Astrocyte (in vitro differentiated cells and primary cell): ENCODE results near the gene SMARCD2. TPM values are rescaled to one million over a fixed set of nuclear protein-coding genes. Genes with fewer than 3 reads are reported as not detected.

ENCODE experiments used
- DNase-seq: peaks from one replicate; pipeline ENCODE4 v3.0.0-alpha.2; 2010; ENCODE audit warnings: low read depth
- FAIRE-seq: peaks from 2 replicates; lab custom pipeline; 2011; peaks lifted over from hg19 to GRCh38; lab: Jason Lieb, UNC
- H2AFZ ChIP-seq: 2 replicates; pipeline ENCODE4 v1.6.0; 2012; ENCODE audit warnings: low read depth, low read length, inconsistent platforms
- H3K27ac ChIP-seq: 2 replicates; pipeline ENCODE4 v1.5.1; 2011; ENCODE audit warnings: low read depth, low read length, inconsistent platforms
- H3K27me3 ChIP-seq: 2 replicates; pipeline ENCODE4 v1.6.0; 2011; ENCODE audit warnings: low read length, inconsistent platforms; ENCODE audit not compliant: insufficient read depth
- H3K36me3 ChIP-seq: 2 replicates; pipeline ENCODE4 v1.5.1; 2011; ENCODE audit warnings: low read length, inconsistent platforms; ENCODE audit not compliant: insufficient read depth
- H3K4me1 ChIP-seq: 2 replicates; pipeline ENCODE4 v1.5.1; 2011; ENCODE audit warnings: low read length, inconsistent platforms; ENCODE audit not compliant: insufficient read depth
- H3K4me2 ChIP-seq: 2 replicates; pipeline ENCODE4 v1.6.0; 2012; ENCODE audit warnings: low read length, inconsistent platforms
- H3K4me3 ChIP-seq: 2 replicates; pipeline ENCODE4 v1.5.1; 2011; ENCODE audit warnings: low read depth, mild to moderate bottlenecking, low read length, inconsistent platforms; ENCODE audit not compliant: insufficient read depth
- H3K79me2 ChIP-seq: 2 replicates; pipeline ENCODE4 v1.6.0; 2012; ENCODE audit warnings: mild to moderate bottlenecking, low read length, inconsistent platforms; ENCODE audit not compliant: insufficient read depth
- H3K9ac ChIP-seq: 2 replicates; pipeline ENCODE4 v1.6.0; 2012; ENCODE audit warnings: mild to moderate bottlenecking, low read length, inconsistent platforms
- H3K9me3 ChIP-seq: 2 replicates; pipeline ENCODE4 v1.5.1; 2012; ENCODE audit warnings: low read depth, mild to moderate bottlenecking, low read length, inconsistent platforms; ENCODE audit not compliant: insufficient read depth
- H4K20me1 ChIP-seq: 2 replicates; pipeline ENCODE4 v1.6.0; 2012; ENCODE audit warnings: low read length, inconsistent platforms; ENCODE audit not compliant: insufficient read depth
- H3K27ac Mint-ChIP-seq: one replicate; pipeline ENCODE4 v1.8.0; 2021; ENCODE audit warnings: mild to moderate bottlenecking, mixed read lengths; ENCODE audit not compliant: unreplicated experiment
- H3K27me3 Mint-ChIP-seq: one replicate; pipeline ENCODE4 v1.8.0; 2021; ENCODE audit warnings: low read depth, mixed read lengths; ENCODE audit not compliant: unreplicated experiment
- H3K36me3 Mint-ChIP-seq: one replicate; pipeline ENCODE4 v1.8.0; 2021; ENCODE audit warnings: low read depth, mixed read lengths; ENCODE audit not compliant: unreplicated experiment
- H3K4me1 Mint-ChIP-seq: one replicate; pipeline ENCODE4 v1.8.0; 2021; ENCODE audit warnings: low read depth, mixed read lengths; ENCODE audit not compliant: unreplicated experiment
- H3K4me3 Mint-ChIP-seq: one replicate; pipeline ENCODE4 v1.8.0; 2021; ENCODE audit warnings: mild to moderate bottlenecking, moderate library complexity, mixed read lengths; ENCODE audit not compliant: unreplicated experiment
- H3K9me3 Mint-ChIP-seq: one replicate; pipeline ENCODE4 v1.8.0; 2021; ENCODE audit warnings: mild to moderate bottlenecking, mixed read lengths; ENCODE audit not compliant: unreplicated experiment
- CTCF ChIP-seq: IDR thresholded peaks from 2 replicates; pipeline ENCODE4 v1.5.1; 2011; ENCODE audit warnings: low read depth, mild to moderate bottlenecking, inconsistent platforms, low read length, moderate library complexity; ENCODE audit not compliant: insufficient read depth
- EZH2 ChIP-seq: IDR thresholded peaks from 2 replicates; pipeline ENCODE4 v1.6.1; 2012; ENCODE audit warnings: mild to moderate bottlenecking, low read length, inconsistent platforms; ENCODE audit not compliant: insufficient read depth
- total RNA-seq: library from RNA; stranded (reverse); gene quantifications from 2 replicates; pipeline ENCODE4 v1.2.1, GENCODE V29; 2021

Gene SMARCD2
- total RNA-seq, 1 donor from 2014 or later: 33.9 TPM

DNA sequence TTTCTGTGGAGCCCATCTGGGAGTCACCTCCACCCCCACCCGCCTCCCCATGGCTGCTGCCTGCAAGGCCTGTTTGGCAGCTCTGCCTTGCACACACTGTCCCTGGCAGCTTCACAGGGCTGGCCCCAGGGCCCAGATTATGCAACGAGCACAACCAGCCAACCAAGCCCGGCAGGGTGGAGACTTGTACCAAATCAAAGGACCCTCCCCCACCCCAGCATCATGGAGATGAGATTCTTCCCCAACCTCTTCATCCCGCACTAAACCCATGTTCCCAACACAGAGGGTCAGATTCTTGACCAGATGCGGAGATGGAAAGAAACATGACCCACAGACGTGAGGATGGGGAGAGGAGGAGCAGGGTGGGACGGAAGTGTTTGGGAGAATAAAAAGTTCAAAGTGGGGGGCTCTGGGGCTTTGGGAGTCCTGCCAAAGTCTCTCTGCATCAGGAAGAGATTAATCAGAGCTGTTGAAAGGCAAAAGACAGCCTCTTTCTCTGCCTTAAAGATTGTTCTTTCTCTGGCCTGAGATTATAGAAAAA, 3.8 kb downstream of the SMARCD2 start:
- TF ChIP-seq EZH2: no peak
- TF ChIP-seq CTCF: no peak
- no peak overlapping the region for H3K9ac ChIP-seq
- peaks cover 6% of the 10 kb centered on the region for H3K36me3 Mint-ChIP-seq
- no peaks in the 10 kb centered on the region for H3K27me3 ChIP-seq
- H2AFZ ChIP-seq: no peak overlapping the region
- DNase-seq (no peak), FAIRE-seq (no peak)
- H3K4me1 Mint-ChIP-seq: peaks cover 9% of the 10 kb centered on the region
- no peak overlapping the region for H3K27ac ChIP-seq
- peak overlapping the region; percentile 27 for H3K4me3 Mint-ChIP-seq
- peaks cover 57% of the 10 kb centered on the region for H3K79me2 ChIP-seq
- no peaks in the 10 kb centered on the region for H3K9me3 Mint-ChIP-seq
- no peaks in the 10 kb centered on the region for H3K9me3 ChIP-seq
- H3K4me3 ChIP-seq: no peak overlapping the region
- no peak overlapping the region for H3K27ac Mint-ChIP-seq
- H3K4me2 ChIP-seq: no peak overlapping the region
- peaks cover 72% of the 10 kb centered on the region for H4K20me1 ChIP-seq
- H3K4me1 ChIP-seq: peaks cover 14% of the 10 kb centered on the region
- no peaks in the 10 kb centered on the region for H3K27me3 Mint-ChIP-seq
- peaks cover 8% of the 10 kb centered on the region for H3K36me3 ChIP-seq

DNA sequence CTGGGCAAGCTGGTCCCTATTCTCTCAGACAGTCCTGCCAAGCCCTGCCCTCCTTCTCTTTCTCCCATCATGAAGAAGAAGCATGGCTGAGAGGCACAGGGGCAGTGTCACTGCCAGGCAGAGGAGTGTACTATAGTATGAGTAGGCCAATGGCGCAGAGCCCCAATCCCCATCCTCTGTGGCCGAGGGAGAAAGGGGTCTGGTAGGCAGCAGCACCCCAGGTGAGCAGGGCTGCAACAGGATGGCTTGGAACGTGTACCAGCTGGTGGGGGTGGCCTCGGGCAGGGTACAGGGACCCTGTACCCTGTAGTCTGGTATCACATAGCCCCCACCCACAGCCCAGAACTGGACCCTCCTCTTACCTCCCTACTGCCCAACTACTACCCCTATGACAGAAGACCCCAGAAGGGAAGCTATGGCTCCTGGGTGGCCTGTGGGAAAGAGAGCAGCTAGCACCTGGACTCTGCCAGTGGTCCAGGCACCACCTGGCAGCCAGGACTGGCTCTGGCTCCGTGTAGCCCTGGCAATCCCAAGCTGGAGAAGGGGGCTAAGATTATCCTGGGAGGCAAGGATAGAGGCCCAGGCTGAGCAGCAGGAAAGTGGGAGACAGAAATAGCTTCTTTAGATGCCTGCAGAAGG, 4.4 kb downstream of the SMARCD2 start:
- H2AFZ ChIP-seq: no peak overlapping the region
- H3K9ac ChIP-seq: no peak overlapping the region
- peaks cover 14% of the 10 kb centered on the region for H3K36me3 ChIP-seq
- Mint-ChIP-seq H3K4me3 (no peak overlapping the region), H3K9me3 (no peaks in the 10 kb centered on the region), H3K27me3 (no peaks in the 10 kb centered on the region), H3K27ac (no peak overlapping the region), H3K36me3 (peaks cover 6% of the 10 kb centered on the region), H3K4me1 (peaks cover 9% of the 10 kb centered on the region)
- no peak for TF ChIP-seq CTCF
- TF ChIP-seq EZH2: no peak
- H3K79me2 ChIP-seq: peaks cover 57% of the 10 kb centered on the region
- H3K4me3 ChIP-seq: no peak overlapping the region
- H3K27me3 ChIP-seq: no peaks in the 10 kb centered on the region
- H4K20me1 ChIP-seq: peaks cover 78% of the 10 kb centered on the region
- H3K27ac ChIP-seq: no peak overlapping the region
- no peak for FAIRE-seq
- peaks cover 14% of the 10 kb centered on the region for H3K4me1 ChIP-seq
- no peaks in the 10 kb centered on the region for H3K9me3 ChIP-seq
- no peak for DNase-seq
- H3K4me2 ChIP-seq: no peak overlapping the region

DNA sequence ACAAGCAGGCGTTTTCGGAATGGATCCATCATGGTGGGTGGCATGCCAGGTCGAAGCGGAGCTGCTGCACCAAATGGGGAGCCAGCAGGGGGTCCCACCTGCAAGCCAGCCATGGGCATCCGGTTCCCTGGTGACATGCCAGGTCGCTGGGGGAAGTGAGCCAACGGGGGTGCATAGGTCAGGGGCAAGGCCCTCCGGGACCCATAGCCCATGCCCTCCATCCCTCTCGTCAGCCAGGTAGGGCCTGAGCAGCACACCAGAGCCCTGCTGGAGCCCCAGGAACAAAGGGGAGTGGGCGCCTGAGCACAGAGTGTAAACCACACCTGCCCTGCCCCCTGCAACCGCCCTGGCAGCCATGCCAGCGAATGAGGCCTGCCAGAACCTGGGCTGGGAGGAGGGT, 5.0 kb downstream of the SMARCD2 start:
- no peak for DNase-seq
- H3K36me3 Mint-ChIP-seq: peaks cover 6% of the 10 kb centered on the region

More for the DNA sequence above, 5.0 kb downstream of the SMARCD2 start:
- Histone ChIP-seq H3K4me1 (peaks cover 14% of the 10 kb centered on the region), H3K9ac (no peak overlapping the region), H4K20me1 (peaks cover 83% of the 10 kb centered on the region), H3K27me3 (no peaks in the 10 kb centered on the region), H3K36me3 (peaks cover 20% of the 10 kb centered on the region), H2AFZ (no peak overlapping the region), H3K79me2 (peaks cover 57% of the 10 kb centered on the region), H3K9me3 (no peaks in the 10 kb centered on the region), H3K4me2 (no peak overlapping the region), H3K27ac (no peak overlapping the region), H3K4me3 (no peak overlapping the region)
- no peak for FAIRE-seq
- Mint-ChIP-seq H3K4me3 (no peak overlapping the region), H3K27me3 (no peaks in the 10 kb centered on the region), H3K9me3 (no peaks in the 10 kb centered on the region), H3K4me1 (peaks cover 9% of the 10 kb centered on the region), H3K27ac (no peak overlapping the region)
- no peak for TF ChIP-seq EZH2
- no peak for TF ChIP-seq CTCF
